HFFc6 (cell line): ENCODE results near the gene PLXDC1. TPM values are rescaled to one million over a fixed set of nuclear protein-coding genes. Genes with fewer than 3 reads are reported as not detected.

ENCODE experiments used
- DNase-seq: peaks from one replicate; pipeline ENCODE4 v3.0.0-alpha.2; 2018
- H3K27ac Mint-ChIP-seq: 2 replicates; pipeline ENCODE4 v1.8.0; 2020; ENCODE audit warnings: mild to moderate bottlenecking, mixed read lengths
- H3K27me3 Mint-ChIP-seq: 2 replicates; pipeline ENCODE4 v1.8.0; 2021; ENCODE audit warnings: mild to moderate bottlenecking, moderate library complexity, mixed read lengths; ENCODE audit not compliant: insufficient read depth
- H3K36me3 Mint-ChIP-seq: 2 replicates; pipeline ENCODE4 v1.8.0; 2021; ENCODE audit warnings: low read depth, mixed read lengths
- H3K4me1 Mint-ChIP-seq: 2 replicates; pipeline ENCODE4 v1.8.0; 2020; ENCODE audit warnings: low read depth, mixed read lengths
- H3K4me3 Mint-ChIP-seq: 2 replicates; pipeline ENCODE4 v1.8.0; 2020; ENCODE audit warnings: mild to moderate bottlenecking, moderate library complexity, mixed read lengths
- H3K9me3 Mint-ChIP-seq: 2 replicates; pipeline ENCODE4 v1.8.0; 2020; ENCODE audit warnings: mild to moderate bottlenecking, mixed read lengths
- total RNA-seq, 6 experiments: library from RNA; stranded (reverse); fragmentation: NEBNext Ultra II Directional; extraction: Animal tissue kit (Norgen Biotek cat#: 25700); gene quantifications; 2 replicates in 1 of 6; 3 replicates in 5 of 6; pipeline ENCODE4 v1.2.3, GENCODE V29; 2021
- TF ChIP-seq, protein P1 (sequence below): fragments of 200-600 bp; sonication (generic); IDR thresholded peaks from 2 replicates; pipeline ENCODE4 v1.5.0; 2021; ENCODE audit warnings: antibody characterized with exemption, mild to moderate bottlenecking

PLXDC1 gene
- total RNA-seq, 6 experiments from 2014 or later = 0.20 to 2.2 (median 0.69) TPM

DNA sequence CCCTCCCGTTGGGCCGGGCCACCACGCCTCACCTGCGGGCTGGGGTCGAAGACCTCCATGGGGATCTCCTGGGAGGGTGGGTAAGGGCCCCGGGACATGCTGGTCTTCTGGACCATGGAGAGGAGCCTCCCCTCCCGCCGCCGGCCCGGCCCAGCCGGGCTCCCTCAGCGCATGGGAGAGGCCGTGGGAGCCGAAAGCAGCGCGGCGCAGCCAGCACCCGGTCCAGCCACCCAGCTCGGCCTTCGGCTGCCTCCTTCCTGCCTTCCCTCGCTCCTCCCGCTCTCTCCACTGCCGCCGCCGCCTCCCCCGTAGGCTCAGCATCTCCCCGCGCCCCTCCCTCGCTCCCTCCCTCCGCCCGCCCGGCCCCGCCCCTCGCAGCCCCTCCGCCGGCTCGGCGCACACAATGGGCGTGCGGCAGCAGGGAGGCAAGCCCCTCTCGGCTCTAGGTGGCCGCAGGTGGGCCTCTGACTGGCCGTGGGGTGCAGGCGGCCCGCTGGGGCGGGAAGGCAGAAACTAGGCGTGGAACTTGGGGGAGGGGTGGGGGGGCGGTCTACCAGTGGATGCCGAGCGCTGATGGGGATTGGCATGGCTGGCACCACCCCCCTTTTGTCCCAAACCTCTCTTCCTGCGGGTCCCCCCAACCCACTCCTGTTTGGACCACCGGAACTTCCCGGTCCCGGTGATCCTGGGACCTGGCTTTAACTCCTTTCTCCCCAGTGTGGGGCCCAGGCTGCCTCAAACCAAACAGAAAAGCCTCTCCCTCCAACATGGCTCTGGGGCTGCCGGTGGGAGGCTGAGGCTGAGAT, 46.1 kb upstream of the PLXDC1 start, which contains the start of gene CACNB1:
TSS of gene CACNB1 (minus strand) at position 290 of the 806 bp plus-strand sequence. CDS start at position 116, 174 bp downstream.
- Mint-ChIP-seq H3K4me1 (peaks cover 61% of the 10 kb centered on the region), H3K4me3 (peak within 1 kb of the TSS; percentile 89), H3K36me3 (peaks cover 33% of the 10 kb centered on the region), H3K27ac (peak within 1 kb of the TSS; percentile 52), H3K27me3 (peaks cover 1% of the 10 kb centered on the region), H3K9me3 (no peaks in the 10 kb centered on the region)
- peak; percentile 70 for DNase-seq
- TF ChIP-seq, protein P1, sequence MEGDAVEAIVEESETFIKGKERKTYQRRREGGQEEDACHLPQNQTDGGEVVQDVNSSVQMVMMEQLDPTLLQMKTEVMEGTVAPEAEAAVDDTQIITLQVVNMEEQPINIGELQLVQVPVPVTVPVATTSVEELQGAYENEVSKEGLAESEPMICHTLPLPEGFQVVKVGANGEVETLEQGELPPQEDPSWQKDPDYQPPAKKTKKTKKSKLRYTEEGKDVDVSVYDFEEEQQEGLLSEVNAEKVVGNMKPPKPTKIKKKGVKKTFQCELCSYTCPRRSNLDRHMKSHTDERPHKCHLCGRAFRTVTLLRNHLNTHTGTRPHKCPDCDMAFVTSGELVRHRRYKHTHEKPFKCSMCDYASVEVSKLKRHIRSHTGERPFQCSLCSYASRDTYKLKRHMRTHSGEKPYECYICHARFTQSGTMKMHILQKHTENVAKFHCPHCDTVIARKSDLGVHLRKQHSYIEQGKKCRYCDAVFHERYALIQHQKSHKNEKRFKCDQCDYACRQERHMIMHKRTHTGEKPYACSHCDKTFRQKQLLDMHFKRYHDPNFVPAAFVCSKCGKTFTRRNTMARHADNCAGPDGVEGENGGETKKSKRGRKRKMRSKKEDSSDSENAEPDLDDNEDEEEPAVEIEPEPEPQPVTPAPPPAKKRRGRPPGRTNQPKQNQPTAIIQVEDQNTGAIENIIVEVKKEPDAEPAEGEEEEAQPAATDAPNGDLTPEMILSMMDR = no peak

DNA sequence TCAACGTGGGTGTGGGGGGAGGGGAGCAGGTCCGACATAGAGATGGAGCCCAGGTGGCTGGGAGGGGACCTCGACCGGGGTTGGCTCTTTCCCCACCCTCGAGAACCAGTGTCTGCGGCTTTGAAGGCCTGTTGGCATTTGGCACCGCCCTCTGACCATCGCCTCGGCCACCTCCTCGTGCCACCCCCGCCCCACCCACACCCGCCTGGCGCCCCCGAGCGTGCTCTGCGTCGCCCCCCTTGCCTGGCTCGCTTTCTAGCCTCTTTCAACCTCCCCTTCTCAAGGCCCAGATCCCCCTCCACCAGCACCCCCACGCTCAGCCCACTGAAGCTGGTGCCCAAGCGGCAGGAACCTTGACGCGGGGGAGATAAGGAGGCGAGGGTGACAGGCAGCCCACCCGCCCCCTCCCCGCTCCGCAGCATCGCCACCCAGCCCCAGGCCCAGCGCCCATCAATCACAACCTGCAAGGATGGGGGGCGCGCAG, 45.4 kb upstream of the PLXDC1 start:
- Mint-ChIP-seq H3K4me1 (peaks cover 55% of the 10 kb centered on the region), H3K27me3 (peaks cover 1% of the 10 kb centered on the region), H3K27ac (peak overlapping the region; percentile 52; the same call in 1 of the 2 replicates), H3K36me3 (peaks cover 30% of the 10 kb centered on the region), H3K4me3 (peak overlapping the region; percentile 89), H3K9me3 (no peaks in the 10 kb centered on the region)
- DNase-seq = peak; percentile 28
- TF ChIP-seq, protein P1 = no peak

- Mint-ChIP-seq H3K27me3 (peaks cover 1% of the 10 kb centered on the region), H3K4me3 (peak overlapping the region; percentile 89), H3K27ac (peak overlapping the region; percentile 43), H3K4me1 (peaks cover 50% of the 10 kb centered on the region), H3K9me3 (no peaks in the 10 kb centered on the region), H3K36me3 (peaks cover 25% of the 10 kb centered on the region)
- TF ChIP-seq, protein P1 = no peak
- no peak for DNase-seq
Measured at GRCh38 chr17:39196241-39196807, 44.9 kb upstream of the PLXDC1 start.

DNA sequence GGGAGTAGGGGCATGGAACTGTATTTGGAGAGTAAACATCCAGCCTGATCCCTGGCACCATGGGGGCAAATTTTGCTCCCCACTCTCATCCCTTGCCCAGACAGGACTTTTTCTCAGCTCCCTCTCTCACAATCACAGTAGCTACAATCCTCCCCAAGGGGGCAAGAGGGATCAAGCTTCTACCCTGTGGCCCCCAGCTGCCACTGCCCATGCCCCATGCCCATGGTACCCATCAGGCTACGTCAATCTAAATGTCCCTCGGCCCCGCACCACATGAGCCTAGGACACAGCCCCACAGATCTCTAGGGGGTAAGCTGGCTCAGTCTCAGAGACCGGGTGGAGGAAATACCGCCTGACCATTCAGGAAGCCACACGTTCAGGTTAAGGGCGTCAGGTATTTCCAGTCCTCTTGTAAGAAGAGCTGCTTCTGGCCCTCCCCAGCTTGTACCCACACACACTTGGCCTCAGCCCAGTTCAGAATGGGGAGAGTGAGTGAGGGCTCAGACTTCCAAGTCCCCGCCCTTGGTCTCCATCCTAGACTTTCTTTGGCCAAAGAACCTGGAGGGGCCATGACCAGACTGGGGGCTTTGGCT, 44.2 kb upstream of the PLXDC1 start:
- no peak for DNase-seq
- peaks cover 1% of the 10 kb centered on the region for H3K27me3 Mint-ChIP-seq
- TF ChIP-seq, protein P1 = no peak
- H3K9me3 Mint-ChIP-seq = no peaks in the 10 kb centered on the region
- H3K4me1 Mint-ChIP-seq = peaks cover 45% of the 10 kb centered on the region
- H3K27ac Mint-ChIP-seq = peak overlapping the region; percentile 24; the same call in 1 of the 2 replicates
- H3K4me3 Mint-ChIP-seq = peak overlapping the region; percentile 89
- H3K36me3 Mint-ChIP-seq = peaks cover 18% of the 10 kb centered on the region

DNA sequence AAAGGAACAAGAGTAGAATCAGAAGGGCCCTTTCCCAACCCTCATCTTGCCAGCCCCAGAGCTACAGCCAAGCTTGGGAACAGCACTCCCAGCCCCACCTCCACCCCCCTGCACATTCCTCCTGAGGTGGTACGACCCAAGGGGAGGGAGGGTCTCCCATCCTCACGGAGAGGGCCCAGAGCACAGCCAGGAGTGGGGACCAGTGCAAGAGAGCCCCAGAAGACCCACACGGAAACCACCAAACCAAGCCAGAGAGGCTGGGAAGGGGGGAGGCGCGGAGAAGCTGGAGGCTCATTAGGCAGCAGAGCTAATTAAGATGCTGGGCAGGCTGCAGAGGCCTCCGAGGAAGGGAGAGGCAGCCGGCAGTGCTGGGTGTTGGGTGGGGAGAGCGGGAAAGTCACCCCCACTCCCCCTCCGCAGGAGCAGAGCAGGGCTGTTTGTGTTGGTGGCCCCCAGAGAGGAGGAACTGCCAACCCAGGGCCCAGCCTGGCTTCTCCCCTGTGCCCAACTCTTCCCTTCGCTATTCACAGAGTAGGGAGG, 43.6 kb upstream of the PLXDC1 start:
- Mint-ChIP-seq H3K4me1 (peaks cover 45% of the 10 kb centered on the region), H3K27ac (0 out of 2 replicates have a peak overlapping the region, but pooled peaks have one; percentile 31), H3K27me3 (no peaks in the 10 kb centered on the region; the same call in 1 of the 2 replicates), H3K36me3 (peaks cover 12% of the 10 kb centered on the region), H3K9me3 (no peaks in the 10 kb centered on the region), H3K4me3 (peak overlapping the region; percentile 22; the same call in 1 of the 2 replicates)
- no peak for DNase-seq
- TF ChIP-seq, protein P1 = no peak
